ENCODE measurements around the gene HSPA14. TPM values are rescaled to one million over a fixed set of nuclear protein-coding genes. Genes with fewer than 3 reads are reported as not detected.

Gene HSPA14
- total RNA-seq, 1 experiment from 2014 or later = 19.9 TPM

DNA sequence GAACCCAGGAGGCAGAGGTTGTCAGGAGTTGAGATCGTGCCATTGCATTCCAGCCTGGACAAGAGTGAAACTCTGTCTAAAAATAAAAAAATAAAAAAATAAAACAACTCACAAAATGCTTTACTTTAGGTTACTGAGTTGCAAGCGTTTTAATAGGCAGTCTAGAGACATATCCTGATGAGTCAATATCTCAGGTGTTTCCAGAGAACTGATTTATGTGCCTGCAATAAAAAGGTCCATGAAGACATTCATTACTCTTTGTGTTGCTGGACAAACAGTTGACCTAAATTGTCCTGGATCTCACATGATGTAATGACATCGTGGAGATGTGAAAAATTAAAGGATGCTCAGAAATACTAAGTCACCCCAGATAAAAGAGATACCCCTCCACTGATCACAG, 31.8 kb upstream of the HSPA14 start:
- no peak for ATAC-seq
- ChIA-PET RAD21 (ENCODE audit: low non-redundant PET in 1 of 2, low total read pairs in 2 of 2, uncharacterized antibody in 2 of 2, unreplicated experiment in 2 of 2) (no interaction called here), CTCF (no interaction called here), POLR2A (no interaction called here)
- TF ChIP-seq SRF (IDR thresholded peaks at IDR 0.05; ENCODE audit: low read depth) (no peak), EZH2 (IDR thresholded peaks at IDR 0.05) (no peak)
- BruUV-seq (replicated peaks) = no TSS peak
- intact Hi-C loops (cut with micrococcal nuclease) = no loop called here
- no peaks in the 10 kb centered on the region for H3K27me3 ChIP-seq (ENCODE audit: insufficient read depth, low read length)
- DNase-seq (ENCODE audit: low read depth, low spot score) = no peak
- no peak overlapping the region for H3K4me2 ChIP-seq (ENCODE audit: low read length)
- no peaks in the 10 kb centered on the region for H4K20me1 ChIP-seq (ENCODE audit: insufficient read depth)
- H3K9me2 ChIP-seq (ENCODE audit: insufficient read depth) = no peaks in the 10 kb centered on the region
- H3K36me3 ChIP-seq (ENCODE audit: control insufficient read depth in 1 of 2, insufficient read depth in 2 of 2, low read length in 2 of 2) = no peaks in the 10 kb centered on the region
- no peak overlapping the region for H3K4me3 ChIP-seq (replicated peaks in 1 of 2; ENCODE audit: low read depth in 1 of 2, low read length in 2 of 2)
- peaks cover 0 to 4% of the 10 kb centered on the region in 2 experiments; a peak in 1 of 4 replicates for H3K4me1 ChIP-seq (ENCODE audit: control insufficient read depth in 1 of 2, insufficient read depth in 2 of 2, low read length in 2 of 2)
- H3K79me2 ChIP-seq (ENCODE audit: insufficient read depth, low read length) = no peaks in the 10 kb centered on the region
- H2AFZ ChIP-seq (ENCODE audit: low read depth, low read length, poor library complexity, severe bottlenecking) = no peak overlapping the region
- H3K9me3 ChIP-seq (ENCODE audit: control insufficient read depth in 1 of 2, insufficient read depth in 1 of 2, low read depth in 1 of 2, low read length in 2 of 2) = no peaks in the 10 kb centered on the region
- no peak overlapping the region for H3K27ac ChIP-seq (ENCODE audit: low read depth, low read length)
- no peak overlapping the region for H3K9ac ChIP-seq (ENCODE audit: low read length)

DNA sequence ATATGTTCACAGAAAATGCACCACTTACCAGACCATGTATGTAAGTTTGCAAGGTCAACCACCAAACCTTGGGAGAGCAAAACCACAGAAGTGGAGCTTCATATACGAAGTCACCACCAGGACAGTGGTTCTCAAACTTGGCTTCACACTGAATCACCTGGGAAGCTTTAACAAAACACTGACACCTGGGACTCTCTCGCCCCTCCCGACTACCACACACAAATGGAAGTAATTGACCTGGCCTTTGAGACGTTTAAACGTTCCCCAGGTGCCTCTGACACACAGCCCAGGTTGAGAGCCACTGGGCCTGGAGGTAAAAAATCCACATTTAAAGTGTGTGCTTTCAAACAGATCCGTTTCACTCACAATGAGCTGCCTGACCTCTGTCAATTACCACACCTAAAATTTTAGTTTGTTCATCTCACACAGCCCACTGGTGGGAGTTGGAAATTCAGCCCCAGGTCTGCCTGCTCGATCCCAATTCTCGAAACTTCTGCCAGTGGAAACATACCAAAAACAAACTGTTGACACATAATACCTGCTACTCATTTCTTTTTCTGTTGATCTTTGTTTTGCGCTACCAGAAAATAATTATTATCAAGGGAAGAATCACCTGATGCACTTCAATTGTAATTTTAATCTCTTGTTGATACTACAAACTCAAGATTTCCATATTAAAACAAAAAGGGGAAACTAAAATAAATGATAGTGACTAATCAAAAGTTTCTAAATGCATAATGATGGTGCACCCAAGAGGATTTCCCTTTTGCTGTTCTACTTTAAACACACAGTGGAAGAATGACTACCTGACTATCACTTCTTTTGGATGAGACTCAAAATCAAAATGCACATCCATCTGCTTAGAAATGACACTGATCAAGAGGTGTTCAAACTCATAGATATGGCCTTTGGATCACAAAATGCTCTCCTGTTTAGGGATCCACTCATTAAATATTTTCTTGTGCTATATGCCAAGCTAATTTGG, 26.8 kb upstream of the HSPA14 start:
- no peak for DNase-seq (ENCODE audit: low read depth, low spot score)
- Histone ChIP-seq H3K9me2 (ENCODE audit: insufficient read depth) (no peaks in the 10 kb centered on the region), H3K4me2 (ENCODE audit: low read length) (no peak overlapping the region), H3K4me3 (replicated peaks in 1 of 2; ENCODE audit: low read depth in 1 of 2, low read length in 2 of 2) (no peak overlapping the region), H3K36me3 (ENCODE audit: control insufficient read depth in 1 of 2, insufficient read depth in 2 of 2, low read length in 2 of 2) (no peaks in the 10 kb centered on the region), H3K9me3 (ENCODE audit: control insufficient read depth in 1 of 2, insufficient read depth in 1 of 2, low read depth in 1 of 2, low read length in 2 of 2) (no peaks in the 10 kb centered on the region), H3K4me1 (ENCODE audit: control insufficient read depth in 1 of 2, insufficient read depth in 2 of 2, low read length in 2 of 2) (peaks cover 0 to 4% of the 10 kb centered on the region in 2 experiments; a peak in 1 of 4 replicates), H2AFZ (ENCODE audit: low read depth, low read length, poor library complexity, severe bottlenecking) (no peak overlapping the region), H4K20me1 (ENCODE audit: insufficient read depth) (no peaks in the 10 kb centered on the region), H3K79me2 (ENCODE audit: insufficient read depth, low read length) (no peaks in the 10 kb centered on the region), H3K27me3 (ENCODE audit: insufficient read depth, low read length) (no peaks in the 10 kb centered on the region), H3K9ac (ENCODE audit: low read length) (no peak overlapping the region), H3K27ac (ENCODE audit: low read depth, low read length) (no peak overlapping the region)
- no peak for ATAC-seq
- CTCF ChIA-PET = no interaction called here
- RAD21 ChIA-PET (ENCODE audit: low non-redundant PET in 1 of 2, low total read pairs in 2 of 2, uncharacterized antibody in 2 of 2, unreplicated experiment in 2 of 2) = no interaction called here
- TF ChIP-seq EZH2phosphoT487 (IDR thresholded peaks at IDR 0.05; ENCODE audit: borderline replicate concordance) (no peak), RAD21 (IDR thresholded peaks at IDR 0.05; ENCODE audit: low read depth) (no peak), ATF3 (IDR thresholded peaks at IDR 0.05) (no peak), ZFX (IDR thresholded peaks at IDR 0.05) (no peak)
- POLR2A ChIA-PET = no interaction called here
- BruUV-seq (replicated peaks) = no TSS peak
- intact Hi-C loops (cut with micrococcal nuclease) = no loop called here

All from HCT116 (cell line).